Panc1 (cell line): Measurements from ENCODE around the gene TNIK. TPM values are rescaled to one million over a fixed set of nuclear protein-coding genes. Genes with fewer than 3 reads are reported as not detected.

Experiments
- ATAC-seq: fragments of 200-7000 bp; cut with Tn5 transposase; 2 replicates; pipeline ENCODE4 v1.9.1; 2020; ENCODE audit warnings: mild to moderate bottlenecking, moderate library complexity
- BruUV-seq: library from RNA; stranded (reverse); fragments of 400-500 nt; replicated peaks from 2 replicates; lab custom pipeline; 2021; lab: Mats Ljungman, UMichigan
- CTCF ChIA-PET: fragments of 300-600 bp; sonication (Branson Sonifier 250); formaldehyde crosslinking; loops from one replicate; lab custom pipeline; 2022; ENCODE audit warnings: antibody characterized with exemption; lab: Charles Lee
- POLR2A ChIA-PET: fragments of 300-600 bp; sonication (Branson Sonifier 250); formaldehyde crosslinking; loops from one replicate; lab custom pipeline; 2022; ENCODE audit warnings: antibody characterized with exemption; lab: Charles Lee
- DNase-seq: peaks from one replicate; pipeline ENCODE4 v3.0.0-alpha.2; 2010; ENCODE audit warnings: low read depth, low spot score
- H3K27ac ChIP-seq: 2 replicates; pipeline ENCODE4 v1.5.1; 2011; ENCODE audit warnings: mild to moderate bottlenecking, low read length, inconsistent platforms
- H3K27me3 ChIP-seq: fragments of 200-500 bp; sonication (Bioruptor generic); 2 replicates; pipeline ENCODE4 v1.6.0; 2014; ENCODE audit warnings: low read length, inconsistent platforms; ENCODE audit not compliant: control insufficient read depth, insufficient read depth
- H3K36me3 ChIP-seq: fragments of 200-500 bp; sonication (Bioruptor generic); 2 replicates; pipeline ENCODE4 v1.5.1; 2014; ENCODE audit warnings: inconsistent platforms, mild to moderate bottlenecking, low read length, moderate library complexity; ENCODE audit not compliant: control insufficient read depth, insufficient read depth
- H3K4me1 ChIP-seq: 2 replicates; pipeline ENCODE4 v1.5.1; 2011; ENCODE audit warnings: inconsistent platforms, mild to moderate bottlenecking, low read length, moderate library complexity; ENCODE audit not compliant: control insufficient read depth, insufficient read depth
- H3K4me3 ChIP-seq, 2 experiments: 2 replicates each; pipeline ENCODE4 v1.5.1; 2011 to 2012; ENCODE audit warnings: low read depth in 2 of 2, low read length in 2 of 2, mild to moderate bottlenecking in 2 of 2, inconsistent platforms in 1 of 2, moderate library complexity in 1 of 2
- H3K9me3 ChIP-seq: fragments of 200-500 bp; sonication (Bioruptor generic); 2 replicates; pipeline ENCODE4 v1.5.1; 2014; ENCODE audit warnings: low read depth, mild to moderate bottlenecking, inconsistent platforms, low read length, moderate library complexity; ENCODE audit not compliant: control insufficient read depth, insufficient read depth
- POLR2AphosphoS5 ChIP-seq: IDR thresholded peaks from 2 replicates; pipeline ENCODE4 v1.6.1; 2012; ENCODE audit warnings: mild to moderate bottlenecking, low read depth, low read length, moderate library complexity
- SIN3A ChIP-seq: IDR thresholded peaks from 2 replicates; pipeline ENCODE4 v1.6.1; 2012; ENCODE audit warnings: low read depth, mild to moderate bottlenecking, low read length, moderate library complexity, borderline replicate concordance; ENCODE audit not compliant: insufficient read depth
- TCF7L2 ChIP-seq: IDR thresholded peaks from 2 replicates; pipeline ENCODE4 v1.6.1; 2011; ENCODE audit warnings: mild to moderate bottlenecking, low read depth, low read length, inconsistent platforms
- in situ Hi-C: cut with HindIII; loops from 2 replicates; pipeline ENCODE4 v1.10.0; 2016; ENCODE audit warnings: low sequenced_read_pairs, low pct_unique_long_range_greater_than_20kb
- intact Hi-C: fragments of 100-400 bp; cut with micrococcal nuclease; formaldehyde crosslinking; loops from one replicate; pipeline ENCODE4 v1.10.0; 2022; ENCODE audit not compliant: unreplicated experiment
- total RNA-seq: library from RNA; stranded (reverse); gene quantifications from one replicate; pipeline ENCODE4 v1.2.1, GENCODE V29; 2021; ENCODE audit not compliant: unreplicated experiment
- TF ChIP-seq, protein P1 (sequence below), 2 experiments: IDR thresholded peaks; 2 replicates each; pipeline ENCODE4 v1.6.1; 2011 to 2012; ENCODE audit warnings: low read depth in 2 of 2, control low read depth in 1 of 2, low read length in 1 of 2, mild to moderate bottlenecking in 1 of 2, moderate library complexity in 1 of 2; ENCODE audit not compliant: insufficient read depth in 1 of 2
- TF ChIP-seq, protein P2 (sequence below): fragments of 450-650 bp; IDR thresholded peaks from 2 replicates; pipeline ENCODE4 v1.5.1; 2017; ENCODE audit warnings: mild to moderate bottlenecking

Gene TNIK
- total RNA-seq, 1 experiment from 2014 or later, result 1.9 TPM

DNA sequence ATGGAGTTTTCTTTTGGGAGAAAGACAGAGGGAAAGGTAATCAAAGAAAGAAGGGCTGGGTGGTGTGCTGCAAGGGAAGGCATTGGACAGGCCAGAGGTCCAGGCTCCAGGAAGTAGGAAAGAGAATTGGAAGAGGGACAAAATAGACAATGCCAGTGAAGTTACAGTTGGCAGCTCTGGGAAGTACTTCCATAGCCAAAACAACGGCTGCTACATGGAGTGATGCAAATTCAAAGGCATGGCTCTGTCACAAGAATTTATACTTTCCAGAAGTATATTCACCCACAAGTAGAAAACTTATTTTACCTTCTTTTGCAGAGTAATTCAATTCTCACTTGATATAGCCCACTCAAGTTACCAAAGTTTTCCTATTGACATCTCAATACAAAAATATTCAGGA lies 191.5 kb downstream of the TNIK start:
- H3K36me3 ChIP-seq, result no peaks in the 10 kb centered on the region
- H3K9me3 ChIP-seq, result no peaks in the 10 kb centered on the region
- TF ChIP-seq SIN3A, result no peak
- TF ChIP-seq, protein P1, sequence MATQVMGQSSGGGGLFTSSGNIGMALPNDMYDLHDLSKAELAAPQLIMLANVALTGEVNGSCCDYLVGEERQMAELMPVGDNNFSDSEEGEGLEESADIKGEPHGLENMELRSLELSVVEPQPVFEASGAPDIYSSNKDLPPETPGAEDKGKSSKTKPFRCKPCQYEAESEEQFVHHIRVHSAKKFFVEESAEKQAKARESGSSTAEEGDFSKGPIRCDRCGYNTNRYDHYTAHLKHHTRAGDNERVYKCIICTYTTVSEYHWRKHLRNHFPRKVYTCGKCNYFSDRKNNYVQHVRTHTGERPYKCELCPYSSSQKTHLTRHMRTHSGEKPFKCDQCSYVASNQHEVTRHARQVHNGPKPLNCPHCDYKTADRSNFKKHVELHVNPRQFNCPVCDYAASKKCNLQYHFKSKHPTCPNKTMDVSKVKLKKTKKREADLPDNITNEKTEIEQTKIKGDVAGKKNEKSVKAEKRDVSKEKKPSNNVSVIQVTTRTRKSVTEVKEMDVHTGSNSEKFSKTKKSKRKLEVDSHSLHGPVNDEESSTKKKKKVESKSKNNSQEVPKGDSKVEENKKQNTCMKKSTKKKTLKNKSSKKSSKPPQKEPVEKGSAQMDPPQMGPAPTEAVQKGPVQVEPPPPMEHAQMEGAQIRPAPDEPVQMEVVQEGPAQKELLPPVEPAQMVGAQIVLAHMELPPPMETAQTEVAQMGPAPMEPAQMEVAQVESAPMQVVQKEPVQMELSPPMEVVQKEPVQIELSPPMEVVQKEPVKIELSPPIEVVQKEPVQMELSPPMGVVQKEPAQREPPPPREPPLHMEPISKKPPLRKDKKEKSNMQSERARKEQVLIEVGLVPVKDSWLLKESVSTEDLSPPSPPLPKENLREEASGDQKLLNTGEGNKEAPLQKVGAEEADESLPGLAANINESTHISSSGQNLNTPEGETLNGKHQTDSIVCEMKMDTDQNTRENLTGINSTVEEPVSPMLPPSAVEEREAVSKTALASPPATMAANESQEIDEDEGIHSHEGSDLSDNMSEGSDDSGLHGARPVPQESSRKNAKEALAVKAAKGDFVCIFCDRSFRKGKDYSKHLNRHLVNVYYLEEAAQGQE (IDR thresholded peaks at IDR 0.05; ENCODE audit: insufficient read depth in 1 of 2, low read depth in 2 of 2, low read length in 1 of 2), result no peak
- TF ChIP-seq, protein P2, sequence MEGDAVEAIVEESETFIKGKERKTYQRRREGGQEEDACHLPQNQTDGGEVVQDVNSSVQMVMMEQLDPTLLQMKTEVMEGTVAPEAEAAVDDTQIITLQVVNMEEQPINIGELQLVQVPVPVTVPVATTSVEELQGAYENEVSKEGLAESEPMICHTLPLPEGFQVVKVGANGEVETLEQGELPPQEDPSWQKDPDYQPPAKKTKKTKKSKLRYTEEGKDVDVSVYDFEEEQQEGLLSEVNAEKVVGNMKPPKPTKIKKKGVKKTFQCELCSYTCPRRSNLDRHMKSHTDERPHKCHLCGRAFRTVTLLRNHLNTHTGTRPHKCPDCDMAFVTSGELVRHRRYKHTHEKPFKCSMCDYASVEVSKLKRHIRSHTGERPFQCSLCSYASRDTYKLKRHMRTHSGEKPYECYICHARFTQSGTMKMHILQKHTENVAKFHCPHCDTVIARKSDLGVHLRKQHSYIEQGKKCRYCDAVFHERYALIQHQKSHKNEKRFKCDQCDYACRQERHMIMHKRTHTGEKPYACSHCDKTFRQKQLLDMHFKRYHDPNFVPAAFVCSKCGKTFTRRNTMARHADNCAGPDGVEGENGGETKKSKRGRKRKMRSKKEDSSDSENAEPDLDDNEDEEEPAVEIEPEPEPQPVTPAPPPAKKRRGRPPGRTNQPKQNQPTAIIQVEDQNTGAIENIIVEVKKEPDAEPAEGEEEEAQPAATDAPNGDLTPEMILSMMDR, result no peak
- no peak for TF ChIP-seq TCF7L2
- TF ChIP-seq POLR2AphosphoS5, result no peak
- H3K27me3 ChIP-seq, result peaks cover 9% of the 10 kb centered on the region
- intact Hi-C loops (no loop called here), in situ Hi-C loops (no loop called here)
- POLR2A ChIA-PET, result no interaction called here
- H3K27ac ChIP-seq, result no peak overlapping the region
- H3K4me1 ChIP-seq, result no peaks in the 10 kb centered on the region
- no peak overlapping the region for H3K4me3 ChIP-seq
- ATAC-seq, result no peak
- BruUV-seq, result no TSS peak
- CTCF ChIA-PET, result no interaction called here
- no peak for DNase-seq

DNA sequence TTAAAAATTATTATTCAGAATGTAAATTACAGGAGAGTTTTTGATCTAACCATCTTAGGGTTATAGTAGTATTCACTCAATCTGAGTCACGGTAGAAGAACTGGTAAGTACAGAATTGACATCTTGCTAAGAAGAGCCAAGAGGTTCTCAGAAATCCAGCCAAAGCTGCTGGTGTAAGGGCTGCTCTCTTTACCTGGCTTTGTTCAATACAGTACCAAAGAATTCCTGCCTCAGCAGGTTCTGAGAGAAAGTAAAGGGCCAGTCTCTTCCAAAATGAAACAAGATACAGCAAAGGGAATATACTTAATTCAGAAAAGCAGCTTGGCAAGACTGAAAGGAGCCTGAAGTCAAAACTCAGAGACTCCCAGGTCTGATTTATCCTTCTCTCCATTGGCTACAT lies 193.1 kb downstream of the TNIK start:
- no peaks in the 10 kb centered on the region for H3K36me3 ChIP-seq
- no TSS peak for BruUV-seq
- H3K27me3 ChIP-seq, result peaks cover 8% of the 10 kb centered on the region
- no peaks in the 10 kb centered on the region for H3K9me3 ChIP-seq
- no peak for TF ChIP-seq SIN3A
- TF ChIP-seq, protein P1 (IDR thresholded peaks at IDR 0.05; ENCODE audit: insufficient read depth in 1 of 2, low read depth in 2 of 2, low read length in 1 of 2), result no peak
- TF ChIP-seq, protein P2, result no peak
- TF ChIP-seq TCF7L2, result no peak
- no peak for TF ChIP-seq POLR2AphosphoS5
- POLR2A ChIA-PET, result no interaction called here
- in situ Hi-C loops (no loop called here), intact Hi-C loops (no loop called here)
- ATAC-seq (no peak), DNase-seq (no peak)
- H3K4me3 ChIP-seq, result no peak overlapping the region
- CTCF ChIA-PET, result no interaction called here
- no peak overlapping the region for H3K27ac ChIP-seq
- no peaks in the 10 kb centered on the region for H3K4me1 ChIP-seq
